ENCODE measurements around the gene VMP1. TPM values are rescaled to one million over a fixed set of nuclear protein-coding genes. Genes with fewer than 3 reads are reported as not detected.
A peak's percentile ranks its signal among the peaks of the same experiment; 100 is the strongest.
"Not testable (repeated sequence)": the region's sequence is repeated elsewhere in the genome, so short reads cannot be mapped to it uniquely, and the experiment has no call there.

Gene VMP1
- total RNA-seq, 1 donor from 2014 or later = 245 TPM

GRCh38 chr17:59840329-59841090, 133.1 kb downstream of the VMP1 start:
- DNase-seq (ENCODE audit: low read depth) = no peak

GRCh38 chr17:59841091-59841881, 133.8 kb downstream of the VMP1 start:
- DNase-seq (ENCODE audit: low read depth) = peak; percentile 42

- not testable (repeated sequence) for DNase-seq (ENCODE audit: low read depth)
These were observed 134.4 kb downstream of the VMP1 start for GRCh38 chr17:59841882-59842263.

- peak; percentile 100 for DNase-seq (ENCODE audit: low read depth)
These were observed 135.6 kb downstream of the VMP1 start for GRCh38 chr17:59842901-59843652.

GRCh38 chr17:59844884-59845594, 137.6 kb downstream of the VMP1 start:
- peak; percentile 85 for DNase-seq (ENCODE audit: low read depth)

GRCh38 chr17:59845595-59846393, 138.3 kb downstream of the VMP1 start:
- DNase-seq (ENCODE audit: low read depth) = peak; percentile 98

GRCh38 chr17:59846394-59847165, 139.1 kb downstream of the VMP1 start:
- DNase-seq (ENCODE audit: low read depth) = peak; percentile 99

- DNase-seq (ENCODE audit: low read depth) = no peak
These were observed 140.9 kb downstream of the VMP1 start for GRCh38 chr17:59848385-59848668.

- peak; percentile 93 for DNase-seq (ENCODE audit: low read depth)
These were observed 141.3 kb downstream of the VMP1 start for GRCh38 chr17:59848778-59849177.

GRCh38 chr17:59850311-59850710, 142.9 kb downstream of the VMP1 start:
- not testable (repeated sequence) for DNase-seq (ENCODE audit: low read depth)

GRCh38 chr17:59851439-59852375, 144.3 kb downstream of the VMP1 start:
- DNase-seq (ENCODE audit: low read depth) = peak; percentile 87

GRCh38 chr17:59852847-59853167, 145.4 kb downstream of the VMP1 start:
- not testable (repeated sequence) for DNase-seq (ENCODE audit: low read depth)

GRCh38 chr17:59853168-59853918, 145.9 kb downstream of the VMP1 start:
- DNase-seq (ENCODE audit: low read depth) = peak; percentile 94

- DNase-seq (ENCODE audit: low read depth) = not testable (repeated sequence)
These were observed 146.7 kb downstream of the VMP1 start for GRCh38 chr17:59853919-59854729.

- DNase-seq (ENCODE audit: low read depth) = no peak
These were observed 149.7 kb downstream of the VMP1 start for GRCh38 chr17:59856859-59857794.

- no peak for DNase-seq (ENCODE audit: low read depth)
These were observed 150.8 kb downstream of the VMP1 start for GRCh38 chr17:59858167-59858816.

Measured in renal cortical epithelial cell (primary cell).